Activated T-cell treated with anti-CD3 and anti-CD28 coated beads for 24 hours (primary cell): ENCODE results near the gene ALKBH4.
"Not testable (repeated sequence)": the region's sequence is repeated elsewhere in the genome, so short reads cannot be mapped to it uniquely, and the experiment has no call there.

Source experiments
- DNase-seq: peaks from one replicate; pipeline ENCODE4 v3.0.0-alpha.2; 2020; ENCODE audit warnings: low read depth

The ALKBH4 gene

DNA sequence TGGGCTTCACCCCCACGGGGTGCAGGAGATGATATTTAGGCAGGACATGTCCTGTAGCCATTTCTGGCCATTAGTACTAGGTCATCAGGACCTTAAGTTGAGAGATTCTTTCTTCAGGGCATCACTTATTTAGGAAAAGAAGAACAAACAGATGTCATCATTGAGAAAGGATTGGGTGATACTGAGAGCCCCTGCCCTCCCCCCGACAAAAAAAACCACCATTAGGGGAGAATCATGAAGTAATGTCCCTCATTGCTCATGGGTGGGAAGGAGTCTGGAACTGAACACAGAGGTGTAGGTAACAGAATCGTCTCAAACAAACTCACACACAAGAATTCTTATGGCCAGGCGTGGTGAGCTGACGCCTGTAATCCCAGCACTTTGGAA is 37.7 kb downstream of the ALKBH4 start:
- DNase-seq: no peak

DNA sequence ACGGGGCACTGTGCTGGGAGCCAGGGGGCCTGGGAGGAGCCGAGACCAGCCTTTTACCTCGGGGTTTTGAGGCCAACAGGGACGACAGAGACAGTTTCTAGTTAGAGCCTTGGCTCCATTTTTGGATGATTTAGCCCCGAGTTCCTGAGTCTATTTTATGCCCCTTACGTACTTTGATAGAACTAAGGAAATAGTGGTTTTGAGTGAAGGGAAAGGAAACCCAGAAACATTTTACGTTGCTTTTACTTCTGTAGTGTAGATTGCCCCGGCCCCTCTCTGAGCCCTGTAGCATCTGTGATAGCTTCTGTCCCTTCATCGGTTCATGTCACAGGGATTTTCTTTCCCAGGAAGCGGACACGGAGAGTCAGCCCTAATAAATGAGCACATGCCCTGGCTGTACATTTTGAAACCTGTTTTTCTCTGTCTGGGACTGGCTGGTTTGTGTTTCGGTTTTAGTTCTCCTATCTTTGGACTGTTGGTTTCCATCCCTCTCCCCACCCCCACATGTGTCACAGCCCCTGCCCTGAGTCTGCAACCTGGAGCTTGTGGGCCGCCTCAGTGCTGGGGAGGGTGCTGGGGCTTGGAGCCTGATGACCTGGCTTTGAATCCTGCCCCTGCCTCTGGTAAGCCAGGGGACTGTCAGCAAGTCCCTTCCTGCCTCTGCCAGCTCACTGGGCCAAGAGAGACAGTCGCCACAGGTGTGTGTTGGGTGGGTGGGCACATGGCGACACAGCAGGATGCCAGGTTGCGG is 38.2 kb downstream of the ALKBH4 start:
- peak; percentile 71 for DNase-seq

DNA sequence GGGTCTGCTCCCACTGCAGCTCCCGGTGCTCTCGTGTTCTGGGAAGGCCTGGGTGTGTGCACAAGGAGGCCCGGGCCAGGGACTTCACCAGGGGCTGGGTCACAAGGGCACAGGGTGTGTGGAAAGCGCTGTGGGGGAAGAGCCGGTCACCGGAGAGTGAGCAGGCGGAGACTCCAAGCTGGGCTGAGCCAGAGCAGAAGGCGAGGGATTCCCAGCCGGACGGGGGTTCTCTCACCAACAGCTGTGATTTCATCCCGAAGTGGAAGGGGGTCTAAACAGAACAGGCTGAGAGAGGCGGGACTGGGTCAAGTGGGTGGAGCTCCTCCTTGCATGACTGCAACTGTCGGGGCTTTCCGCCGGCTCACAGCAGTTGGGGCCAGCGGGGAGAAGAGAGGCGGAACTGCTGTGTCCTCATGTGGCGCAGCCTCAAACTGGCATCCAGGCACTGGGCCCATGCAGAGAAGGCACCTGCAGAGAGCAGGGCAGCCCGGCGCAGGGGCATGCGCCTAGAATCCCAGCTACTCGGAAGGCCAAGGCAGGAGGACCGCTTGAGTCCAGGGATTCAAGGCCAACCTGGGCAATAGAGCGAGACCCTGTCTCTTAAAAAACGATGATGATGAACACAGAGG is 38.9 kb downstream of the ALKBH4 start:
- DNase-seq: peak; percentile 81

DNA sequence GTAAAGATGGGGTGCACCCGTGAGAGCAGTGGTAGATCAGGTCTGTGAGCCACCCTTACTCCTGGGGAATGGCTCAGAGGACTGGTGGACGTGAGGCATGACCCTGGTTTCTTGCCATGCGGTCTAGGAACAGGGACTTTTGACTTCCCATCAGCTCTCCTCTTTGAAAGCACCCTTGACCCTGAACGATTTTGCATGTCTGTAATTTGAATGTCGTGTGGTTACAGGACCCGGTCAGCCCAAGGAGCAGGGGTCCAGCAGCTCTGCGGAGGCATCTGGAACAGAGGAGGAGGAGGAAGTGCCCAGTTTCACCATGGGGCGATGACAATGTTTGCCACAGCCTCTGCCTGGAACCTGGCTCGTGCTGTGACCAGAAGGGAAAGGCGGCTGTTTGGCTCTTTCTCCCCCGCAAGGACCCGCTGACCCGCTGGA is 39.9 kb downstream of the ALKBH4 start:
- DNase-seq: no peak

DNA sequence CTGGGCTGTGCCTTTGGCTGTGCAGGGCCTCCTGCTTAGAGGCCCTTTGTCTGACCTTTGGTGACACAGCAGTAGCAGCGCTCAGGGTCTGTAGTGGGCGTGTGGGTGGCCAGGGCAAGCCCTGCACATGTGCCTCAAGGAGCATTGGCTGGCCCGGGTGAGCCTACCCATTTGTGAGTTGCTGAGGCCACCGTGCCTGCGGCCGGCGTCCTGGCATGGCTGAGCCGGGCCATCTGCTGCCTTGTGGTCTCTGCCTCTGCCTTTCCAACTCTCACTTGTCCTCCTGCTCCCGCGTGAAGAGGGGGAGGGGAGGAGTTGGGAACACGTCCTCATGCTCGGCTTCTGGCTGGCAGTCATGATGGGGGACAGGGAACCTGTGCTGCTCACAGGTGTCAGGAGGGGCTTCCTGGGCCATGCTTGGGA is 40.5 kb downstream of the ALKBH4 start:
- no peak for DNase-seq

DNA sequence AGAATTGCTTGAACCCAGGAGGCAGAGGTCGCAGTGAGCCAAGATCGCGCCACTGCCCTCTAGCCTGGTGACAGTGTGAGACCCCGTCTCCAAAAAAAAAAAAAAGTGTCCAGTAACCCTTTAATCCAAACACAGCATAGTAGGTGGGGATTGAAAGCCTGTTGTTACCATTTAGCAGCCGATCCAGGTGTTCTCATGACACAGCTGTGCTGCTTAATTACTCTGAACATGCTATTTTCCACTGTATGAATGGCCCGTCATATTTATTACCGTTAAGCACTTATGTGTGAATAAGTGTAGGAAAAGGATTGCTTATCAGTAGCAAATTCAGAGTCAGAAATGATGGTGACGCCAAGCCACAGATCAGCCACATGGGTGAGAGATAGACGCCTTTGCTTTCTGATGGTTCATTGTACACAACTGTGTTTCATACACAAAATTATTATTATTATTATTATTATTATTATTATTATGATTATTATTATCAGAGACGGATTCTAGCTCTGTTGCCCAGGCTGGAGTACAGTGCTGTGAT is 42.9 kb downstream of the ALKBH4 start:
- no peak for DNase-seq

DNA sequence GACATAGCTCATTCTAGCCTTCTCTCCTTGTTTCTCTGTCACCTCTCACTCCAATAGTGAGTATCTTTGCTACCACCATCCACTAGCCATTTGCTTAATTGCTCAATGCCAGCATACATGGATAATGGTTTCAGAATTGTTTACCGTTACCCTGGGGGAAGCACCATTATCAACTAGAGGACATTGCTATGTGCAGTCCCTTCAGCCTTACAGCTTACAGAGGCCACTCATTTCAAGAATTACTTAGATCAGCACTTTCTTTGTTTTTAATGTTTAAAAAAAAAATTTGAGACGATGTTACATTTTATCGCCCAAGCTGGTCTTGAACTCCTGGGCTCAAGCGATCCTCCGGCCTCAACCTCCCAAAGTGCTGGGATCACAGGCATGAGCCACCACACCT is 46.1 kb downstream of the ALKBH4 start:
- no peak for DNase-seq

DNA sequence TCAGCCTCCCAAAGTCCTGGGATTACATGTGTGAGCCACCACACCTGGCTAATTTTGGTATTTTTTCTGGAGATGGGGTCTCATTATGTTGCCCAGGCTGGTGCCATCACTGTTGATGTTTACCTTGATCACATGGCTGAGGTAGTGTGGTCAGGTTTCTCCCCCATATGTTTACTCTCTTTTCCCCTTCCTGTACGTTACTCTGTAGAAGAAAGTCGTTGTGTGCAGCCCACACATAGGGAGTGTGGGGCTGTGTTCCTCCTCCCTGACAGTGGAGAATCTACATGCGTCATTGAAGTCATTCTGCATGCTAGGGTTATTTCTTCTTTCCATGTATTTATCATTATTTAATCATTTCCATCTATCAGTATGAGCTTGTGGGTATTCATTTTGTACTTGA is 47.6 kb downstream of the ALKBH4 start:
- DNase-seq: no peak

DNA sequence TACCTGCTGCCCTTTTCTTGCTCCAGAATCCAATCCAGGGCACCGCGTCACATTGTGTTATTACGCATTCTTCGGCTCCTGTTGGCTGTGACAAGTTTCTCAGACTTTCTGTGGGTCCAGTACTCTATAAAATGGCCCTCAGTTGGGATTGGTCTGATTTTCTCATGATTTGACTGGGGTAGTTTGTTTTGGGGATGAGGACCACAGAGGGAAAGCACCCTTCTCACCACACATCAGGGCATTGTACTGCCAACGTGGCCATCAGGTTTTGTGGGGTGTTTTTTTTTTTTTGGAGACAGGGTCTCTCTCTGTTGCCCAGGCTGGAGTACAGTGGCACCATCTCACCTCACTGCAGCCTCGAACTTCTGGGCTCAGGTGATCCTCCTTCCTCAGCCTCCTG is 48.3 kb downstream of the ALKBH4 start:
- DNase-seq: no peak

DNA sequence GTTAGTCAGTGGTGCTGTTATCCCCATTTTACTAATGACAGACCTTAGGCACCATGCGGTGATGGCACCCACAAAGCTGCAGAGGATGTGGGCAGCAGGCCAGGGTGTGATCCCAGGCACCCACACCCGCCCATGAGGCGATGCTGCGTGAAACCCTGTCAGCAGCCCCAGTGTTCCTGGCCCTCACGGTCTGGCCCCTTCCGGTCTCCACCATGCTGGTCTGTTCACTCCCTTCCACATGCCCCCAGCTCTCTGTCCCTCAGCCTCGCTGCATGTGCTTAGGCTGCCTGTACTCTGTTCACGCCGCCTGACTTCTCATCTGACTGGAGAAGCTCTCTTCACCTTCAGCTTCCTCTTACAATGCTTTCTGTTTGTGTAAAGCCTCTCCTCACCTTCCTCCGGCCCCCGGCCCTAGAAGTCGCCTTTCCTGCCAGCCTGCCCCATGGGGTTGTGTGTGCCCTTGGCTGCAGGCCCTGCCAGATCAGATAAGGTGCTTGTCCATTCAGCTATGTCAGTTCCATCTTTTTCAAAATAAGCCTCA is 48.9 kb downstream of the ALKBH4 start:
- DNase-seq: peak; percentile 48

DNA sequence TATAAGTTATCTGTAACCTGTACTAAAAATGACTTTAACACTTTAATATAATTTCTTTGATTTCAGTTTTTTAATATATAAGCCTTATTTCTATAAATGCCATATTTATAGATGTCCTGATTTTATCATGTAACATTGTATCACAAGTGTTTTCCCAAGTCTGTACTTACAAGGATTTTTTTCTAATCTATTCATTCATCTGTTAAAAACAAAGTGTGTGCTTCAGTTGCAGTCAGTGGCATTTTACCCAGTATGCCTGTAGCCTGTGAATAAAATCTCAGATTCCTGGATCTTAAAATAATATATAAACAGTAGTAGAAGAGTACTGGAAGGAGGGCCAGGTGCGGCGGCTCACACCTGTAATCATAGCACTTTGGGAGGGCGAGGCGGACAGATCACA is 51.1 kb downstream of the ALKBH4 start:
- DNase-seq: no peak

DNA sequence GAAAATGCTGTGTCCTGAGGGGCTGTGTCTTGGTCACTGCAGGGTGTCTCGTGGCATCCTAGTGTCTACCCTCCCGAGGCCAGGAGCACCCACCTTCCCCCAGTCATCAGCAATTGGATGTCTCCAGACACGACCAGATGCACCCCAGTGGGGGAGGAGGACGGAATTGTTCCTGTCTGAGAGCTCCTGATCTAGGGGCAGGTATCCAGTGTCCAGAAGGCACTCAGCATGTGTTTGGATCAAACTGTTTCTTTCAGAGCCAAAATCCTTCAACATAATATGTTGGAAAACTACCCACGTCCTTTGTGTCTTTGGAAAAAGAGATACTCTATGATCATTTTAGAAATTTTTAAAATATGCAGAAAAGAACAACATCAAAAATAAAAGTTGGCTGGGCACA is 51.6 kb downstream of the ALKBH4 start:
- DNase-seq: no peak

DNA sequence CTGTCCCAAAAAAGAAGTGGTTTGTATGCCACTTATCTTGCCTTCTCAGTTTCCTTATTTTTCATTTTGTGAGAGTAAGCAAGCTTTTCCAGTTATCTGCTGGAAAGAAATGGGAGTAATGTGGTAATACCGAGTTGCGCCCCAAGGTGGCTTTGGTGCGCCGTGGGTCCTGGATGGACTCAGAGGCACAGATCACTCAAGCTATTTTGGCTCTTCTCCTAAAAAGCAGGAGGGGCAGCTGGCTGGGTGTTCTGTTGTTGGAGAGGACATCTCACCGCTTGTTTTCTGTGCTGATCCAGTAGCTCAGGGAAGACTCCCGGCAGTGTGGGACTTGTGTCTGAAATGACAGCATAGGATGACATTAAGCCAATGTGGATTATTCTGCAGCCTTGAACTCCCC is 52.1 kb downstream of the ALKBH4 start:
- no peak for DNase-seq

DNA sequence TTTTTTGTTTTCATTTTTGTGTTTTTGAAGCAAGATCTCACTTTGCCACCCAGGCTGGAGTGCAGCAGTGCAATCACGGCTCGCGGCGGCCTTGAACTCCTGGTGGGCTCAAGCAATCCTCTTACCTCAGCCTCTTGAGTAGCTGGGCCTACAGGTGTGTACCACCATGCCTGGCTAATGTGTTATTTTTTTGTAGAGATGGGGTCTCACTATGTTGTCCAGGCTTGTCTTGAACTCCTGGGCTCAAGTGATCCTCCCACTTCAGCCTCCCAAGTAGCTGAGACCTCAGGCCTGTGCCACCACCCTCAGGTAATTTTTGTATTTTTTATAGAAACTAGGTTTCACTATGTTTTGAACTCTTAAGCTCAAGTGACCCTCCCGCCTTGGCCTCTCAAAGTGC is 53.7 kb downstream of the ALKBH4 start:
- DNase-seq: no peak

DNA sequence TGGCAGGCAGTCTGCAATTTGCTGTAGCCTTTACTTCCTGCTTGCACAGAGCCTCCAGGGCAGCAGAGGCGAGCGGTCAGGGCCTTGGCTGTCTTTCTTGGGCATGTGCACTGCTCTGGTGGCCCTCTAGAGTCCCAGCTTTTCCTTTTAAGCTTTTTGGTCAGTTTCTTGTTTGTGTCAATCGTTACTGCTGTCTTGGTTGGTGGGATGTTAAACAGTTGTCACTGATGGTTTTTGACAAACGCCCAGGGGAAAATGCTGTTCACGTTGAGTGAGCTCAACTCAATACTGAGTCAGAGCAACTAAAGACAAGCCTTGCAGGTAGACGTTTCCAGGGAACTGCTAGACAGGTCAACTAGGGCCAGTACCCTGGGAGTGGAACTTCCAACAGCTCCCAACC is 54.5 kb downstream of the ALKBH4 start:
- DNase-seq: no peak

DNA sequence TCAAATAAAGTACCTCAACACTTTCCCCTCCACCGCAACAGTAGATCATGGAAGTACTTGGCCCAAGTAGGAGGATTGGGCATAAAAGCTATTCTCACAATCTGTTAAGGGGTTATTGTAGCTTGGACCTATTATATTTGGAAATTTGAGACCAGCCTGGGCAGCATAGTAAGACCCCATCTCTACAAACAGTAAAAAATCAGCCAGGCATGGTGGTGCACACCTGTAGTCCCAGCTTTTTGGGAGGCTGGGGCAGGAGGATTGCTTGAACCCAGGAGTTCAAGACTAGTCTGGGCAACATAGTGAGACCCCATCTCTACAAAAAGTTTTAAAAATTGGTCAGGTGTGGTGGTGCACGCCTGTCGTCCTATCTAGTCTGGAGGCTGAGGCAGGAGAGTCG is 55.3 kb downstream of the ALKBH4 start:
- no peak for DNase-seq

DNA sequence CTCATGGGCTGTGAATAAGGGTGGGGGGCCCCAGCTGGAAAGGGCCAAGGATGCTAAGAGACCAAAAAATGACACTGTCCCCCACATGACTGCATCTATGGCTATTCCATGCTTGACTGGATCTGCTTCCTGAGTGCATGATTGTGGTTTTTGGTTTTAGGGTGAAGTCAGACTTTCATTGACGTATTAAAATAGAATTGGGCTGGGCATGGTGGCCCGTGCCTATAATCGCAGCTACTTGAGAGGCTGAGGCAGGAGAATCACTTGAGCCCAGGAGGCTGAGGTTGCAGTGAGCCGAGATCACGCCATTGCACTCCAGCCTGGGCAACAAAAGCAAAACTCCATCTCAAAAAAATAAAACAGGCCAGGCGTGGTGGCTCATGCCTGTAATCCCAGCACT is 56.1 kb downstream of the ALKBH4 start:
- DNase-seq: not testable (repeated sequence)

DNA sequence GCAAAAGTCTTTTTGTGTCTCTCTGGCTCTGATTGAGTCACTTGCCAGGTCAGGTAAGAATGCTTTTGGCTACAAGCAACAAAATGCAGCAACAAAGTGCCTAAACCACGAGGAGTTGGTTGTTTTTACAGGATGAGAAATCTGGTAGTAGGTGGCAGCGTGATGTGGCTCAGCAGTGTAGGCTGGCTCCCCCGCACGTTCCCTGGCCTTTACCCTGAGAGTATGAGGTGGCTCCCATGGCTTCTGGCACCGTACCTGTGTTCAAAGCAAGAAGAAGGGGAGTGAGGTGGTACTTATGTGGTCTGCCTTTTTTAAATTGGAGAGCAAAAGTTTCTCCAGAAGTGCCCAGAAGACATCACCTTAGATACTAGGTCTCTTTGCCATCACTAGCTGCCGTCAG is 56.8 kb downstream of the ALKBH4 start:
- DNase-seq: no peak
